ENCODE measurements around the gene DYTN.

The DYTN gene, protein sequence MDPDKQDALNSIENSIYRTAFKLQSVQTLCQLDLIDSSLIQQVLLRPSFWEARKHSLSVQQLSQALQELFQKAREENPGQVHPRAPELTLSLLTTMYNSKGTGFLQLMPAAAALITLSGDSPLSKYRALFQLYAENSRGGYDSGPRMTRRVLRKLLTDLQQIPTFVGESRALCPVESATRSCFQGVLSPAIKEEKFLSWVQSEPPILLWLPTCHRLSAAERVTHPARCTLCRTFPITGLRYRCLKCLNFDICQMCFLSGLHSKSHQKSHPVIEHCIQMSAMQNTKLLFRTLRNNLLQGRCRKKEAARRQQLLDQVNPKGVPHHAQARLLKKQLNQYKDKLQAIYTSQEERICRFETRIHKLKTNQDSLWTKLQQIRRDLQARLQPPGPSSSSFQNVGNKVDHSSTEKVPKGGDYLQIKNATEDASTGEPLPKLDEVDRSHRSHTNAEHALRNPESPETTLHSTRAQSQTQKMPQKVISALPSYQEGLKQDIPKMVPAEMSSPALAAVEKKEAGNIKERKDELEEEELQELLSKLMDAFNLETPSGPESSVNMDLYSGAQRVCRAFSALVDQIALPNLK

DNA sequence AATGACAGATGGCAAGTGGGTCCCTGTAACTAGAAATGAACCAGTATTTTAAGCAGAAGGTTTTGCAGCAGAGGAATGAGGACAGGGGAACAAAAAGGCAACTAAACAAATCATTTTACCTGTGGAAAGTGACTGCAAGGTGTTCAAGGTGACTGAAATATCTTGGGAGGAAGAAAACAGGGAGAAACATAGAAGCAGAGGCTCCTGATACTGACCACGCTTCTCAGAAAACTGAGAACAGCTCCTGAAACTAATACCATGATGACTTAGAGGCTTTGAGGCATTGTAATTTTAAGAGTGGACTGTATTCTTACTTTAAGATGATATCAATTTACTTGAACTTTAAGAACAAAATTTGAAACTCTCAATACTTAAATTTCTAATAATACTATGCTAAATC is at the start of gene DYTN:
Gene DYTN (minus strand): TSS at position 101 of the 400 bp plus-strand sequence. CDS start 117 bp downstream, outside the sequence.
- Mint-ChIP-seq H3K4me3 (no peak within 1 kb of the TSS), H3K27me3 (peaks cover 2% of the 10 kb centered on the region), H3K27ac (no peak within 1 kb of the TSS), H3K36me3 (no peaks in the 10 kb centered on the region), H3K9me3 (ENCODE audit: low read depth) (peaks cover 3% of the 10 kb centered on the region), H3K4me1 (ENCODE audit: low read depth) (no peaks in the 10 kb centered on the region)

DNA sequence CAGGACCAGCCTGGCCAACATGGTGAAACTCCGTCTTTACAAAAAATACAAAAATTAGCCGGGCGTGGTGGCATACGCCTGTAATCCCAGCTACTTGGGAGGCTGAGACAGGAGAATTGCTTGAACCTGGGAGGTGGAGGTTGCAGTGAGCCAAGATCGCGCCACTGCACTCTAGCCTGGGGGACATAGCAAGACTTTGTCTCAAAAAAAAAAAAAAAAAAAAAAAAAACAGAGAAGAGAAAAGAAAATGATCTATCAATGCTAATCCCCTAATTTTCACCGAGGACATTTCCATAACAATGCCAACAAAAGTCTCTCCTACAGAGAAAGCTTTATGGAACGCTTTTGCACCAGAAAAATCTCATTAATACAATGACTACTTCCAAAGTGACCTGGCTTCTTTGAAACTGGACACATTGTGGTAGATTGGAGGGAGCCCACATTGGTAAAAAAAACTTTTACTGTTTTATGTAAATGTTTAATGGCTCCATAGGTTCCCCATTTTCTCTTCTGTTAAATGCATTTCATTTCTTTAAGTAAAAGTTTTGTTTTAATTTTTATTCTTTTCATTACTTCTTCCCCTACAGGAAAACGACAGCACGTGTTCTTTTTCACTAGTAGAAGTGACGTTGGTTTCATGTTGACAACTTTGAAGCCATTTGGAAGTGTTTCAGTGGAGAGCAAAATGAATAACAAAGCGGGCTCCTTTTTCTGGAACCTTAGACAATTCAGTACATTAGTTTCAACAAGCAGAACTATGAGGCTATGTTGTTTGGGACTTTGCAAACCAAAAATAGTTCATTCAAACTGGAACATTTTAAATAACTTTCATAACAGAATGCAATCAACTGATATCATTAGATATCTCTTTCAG is 48.1 kb upstream of the DYTN start:
- Mint-ChIP-seq H3K27me3 (no peaks in the 10 kb centered on the region), H3K4me3 (no peak overlapping the region), H3K4me1 (ENCODE audit: low read depth) (peaks cover 53% of the 10 kb centered on the region), H3K9me3 (ENCODE audit: low read depth) (no peaks in the 10 kb centered on the region), H3K27ac (peak overlapping the region; percentile 99), H3K36me3 (peaks cover 13% of the 10 kb centered on the region)

DNA sequence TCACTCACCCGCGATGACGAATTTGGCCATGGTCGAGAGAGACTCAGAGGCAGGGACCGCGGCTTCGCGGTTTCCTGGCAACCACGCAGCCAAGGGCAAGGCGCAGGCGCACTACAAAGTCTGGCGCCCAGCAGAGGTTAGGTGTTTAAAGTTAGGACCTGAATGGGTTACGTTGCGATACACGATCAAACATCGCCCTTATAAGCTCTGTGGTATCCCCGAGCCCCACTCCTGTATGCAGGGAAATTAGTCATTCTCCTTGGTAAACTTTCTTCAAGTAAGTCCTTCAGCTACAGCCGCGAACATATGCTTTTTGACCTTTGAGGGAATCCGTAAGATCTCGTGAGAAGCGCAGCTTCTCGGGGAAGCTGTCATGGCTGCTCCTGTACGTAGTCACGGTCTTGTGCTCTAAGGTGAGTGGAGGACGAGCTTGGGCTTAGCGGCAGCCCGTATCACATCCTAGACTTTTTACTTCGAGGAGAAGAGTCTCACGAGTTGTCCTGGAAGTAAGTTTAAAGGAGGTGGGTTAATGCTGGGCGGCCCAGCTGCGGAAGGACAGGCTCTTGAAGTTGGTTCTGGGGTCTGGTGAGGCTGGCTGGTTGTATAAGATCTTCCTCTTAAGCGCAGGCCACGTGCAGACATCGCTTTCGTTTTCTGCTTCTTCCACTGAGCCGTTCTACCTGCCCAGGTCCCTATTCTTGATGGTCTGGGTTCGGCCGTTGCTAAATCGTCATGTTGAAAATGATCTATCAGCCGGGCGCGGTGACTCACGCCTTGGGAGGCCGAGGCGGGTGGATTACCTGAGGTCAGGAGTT is 47.3 kb upstream of the DYTN start, which contains the start of the genes FASTKD2 and MDH1B:
Gene FASTKD2 (plus strand): TSS at position 365 of the 815 bp plus-strand sequence. CDS start 1,088 bp downstream, outside the sequence.
Gene MDH1B (minus strand): TSS at position 87 of the 815 bp plus-strand sequence. CDS start 57 bp downstream, at position 30.
- H3K9me3 Mint-ChIP-seq (ENCODE audit: low read depth), result no peaks in the 10 kb centered on the region
- H3K27me3 Mint-ChIP-seq, result no peaks in the 10 kb centered on the region
- peaks cover 10% of the 10 kb centered on the region for H3K36me3 Mint-ChIP-seq

DNA sequence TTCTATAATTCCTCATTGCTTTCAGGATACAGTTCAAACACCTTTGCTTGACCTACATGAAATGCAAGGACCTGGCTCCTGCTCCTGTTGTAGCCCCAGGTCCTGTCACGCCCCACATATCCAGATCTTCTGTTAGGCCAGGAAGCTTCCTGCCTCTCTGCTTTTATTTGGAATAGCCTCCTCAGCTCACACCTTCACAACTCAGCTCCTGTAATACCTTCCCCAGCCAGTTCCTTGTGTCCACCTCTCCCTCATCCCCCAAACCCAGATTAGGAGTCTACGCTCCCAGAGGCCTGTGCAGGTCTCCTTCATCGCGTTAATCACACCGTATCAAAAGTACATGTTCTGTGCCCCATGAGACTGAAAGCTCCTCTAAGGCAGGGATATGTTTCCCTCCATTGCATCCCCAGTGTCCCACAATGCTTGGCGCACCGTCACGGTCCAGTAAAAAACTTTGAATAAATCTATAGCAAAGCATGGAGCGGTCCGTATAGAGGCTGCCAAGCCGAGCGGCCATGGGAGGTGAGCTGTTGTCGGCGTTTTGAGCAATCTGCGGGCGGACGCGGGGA is 46.6 kb upstream of the DYTN start:
- H3K4me3 Mint-ChIP-seq, result no peak overlapping the region
- peaks cover 10% of the 10 kb centered on the region for H3K36me3 Mint-ChIP-seq
- no peaks in the 10 kb centered on the region for H3K9me3 Mint-ChIP-seq (ENCODE audit: low read depth)
- H3K27me3 Mint-ChIP-seq, result no peaks in the 10 kb centered on the region
- H3K4me1 Mint-ChIP-seq (ENCODE audit: low read depth), result peaks cover 42% of the 10 kb centered on the region
- H3K27ac Mint-ChIP-seq, result peak overlapping the region; percentile 99

More for the DNA sequence above, 47.3 kb upstream of the DYTN start, which contains the start of the genes FASTKD2 and MDH1B:
- Mint-ChIP-seq H3K4me3 (no peak within 1 kb of the TSS), H3K4me1 (ENCODE audit: low read depth) (peaks cover 47% of the 10 kb centered on the region), H3K27ac (peak within 1 kb of the TSS; percentile 99)

DNA sequence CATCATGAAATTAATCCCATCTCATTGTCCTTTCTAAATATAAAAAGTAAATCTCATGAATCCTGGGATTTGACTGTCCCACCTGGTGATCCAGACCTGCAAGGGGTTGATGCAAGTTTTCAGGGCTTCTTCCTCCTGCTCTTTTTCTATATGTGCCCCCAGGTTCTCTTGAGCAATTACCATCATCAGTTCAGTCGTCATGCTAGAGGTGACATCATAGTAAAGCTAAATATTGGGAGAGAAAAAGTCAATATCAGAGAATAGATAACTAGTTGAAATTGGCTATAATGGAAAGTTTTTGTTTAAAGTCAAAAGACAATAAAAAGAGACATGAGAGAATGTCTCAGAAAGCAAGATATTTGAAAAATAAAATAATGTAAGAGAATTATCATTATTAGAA is 38.6 kb upstream of the DYTN start:
- H3K4me1 Mint-ChIP-seq (ENCODE audit: low read depth), result no peaks in the 10 kb centered on the region
- H3K9me3 Mint-ChIP-seq (ENCODE audit: low read depth), result no peaks in the 10 kb centered on the region
- H3K4me3 Mint-ChIP-seq, result no peak overlapping the region
- H3K27ac Mint-ChIP-seq, result no peak overlapping the region
- H3K27me3 Mint-ChIP-seq, result peaks cover 17% of the 10 kb centered on the region
- no peaks in the 10 kb centered on the region for H3K36me3 Mint-ChIP-seq

DNA sequence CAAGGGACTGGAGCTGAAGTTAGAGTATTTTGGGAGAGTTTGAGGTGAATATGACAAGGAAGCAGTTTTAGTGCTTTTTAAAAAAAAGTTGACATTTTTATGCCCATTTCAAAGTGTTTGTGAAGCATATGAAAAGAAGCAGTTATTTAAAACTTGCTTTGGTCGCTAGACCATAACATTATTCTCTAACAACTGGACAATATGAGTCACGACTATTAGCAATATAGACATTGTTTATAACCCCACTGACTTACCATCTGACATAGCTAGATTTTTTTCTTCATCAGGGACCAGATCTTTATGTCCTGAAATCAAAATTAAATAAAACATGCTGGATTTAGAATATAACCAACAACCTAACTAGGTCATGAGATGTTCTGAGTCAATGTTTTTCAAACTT is 22.6 kb upstream of the DYTN start:
- Mint-ChIP-seq H3K27me3 (peaks cover 13% of the 10 kb centered on the region), H3K27ac (no peak overlapping the region), H3K9me3 (ENCODE audit: low read depth) (no peaks in the 10 kb centered on the region), H3K4me3 (no peak overlapping the region), H3K4me1 (ENCODE audit: low read depth) (no peaks in the 10 kb centered on the region), H3K36me3 (no peaks in the 10 kb centered on the region)

DNA sequence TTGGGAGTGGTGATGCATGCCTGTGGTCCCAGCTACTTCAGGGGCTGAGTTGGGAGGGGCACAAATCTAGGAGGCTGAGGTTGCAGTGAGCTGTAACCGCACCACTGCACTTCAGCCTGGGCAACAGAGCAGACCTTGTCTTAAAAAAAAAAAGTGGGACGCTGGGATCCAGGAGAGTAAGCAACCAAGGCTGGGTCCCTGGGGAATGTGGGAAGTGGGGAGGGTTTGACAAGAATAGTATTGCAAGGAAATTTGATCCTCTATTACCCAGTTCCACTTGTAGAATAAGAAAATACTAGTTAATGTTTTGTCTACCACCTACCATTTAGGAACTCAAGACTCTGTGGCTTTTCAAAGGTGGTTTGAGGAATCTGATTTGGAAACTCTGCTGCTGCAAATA is 21.1 kb upstream of the DYTN start:
- Mint-ChIP-seq H3K27me3 (peaks cover 14% of the 10 kb centered on the region), H3K36me3 (no peaks in the 10 kb centered on the region), H3K4me1 (ENCODE audit: low read depth) (no peaks in the 10 kb centered on the region), H3K9me3 (ENCODE audit: low read depth) (no peaks in the 10 kb centered on the region), H3K4me3 (no peak overlapping the region), H3K27ac (no peak overlapping the region)

DNA sequence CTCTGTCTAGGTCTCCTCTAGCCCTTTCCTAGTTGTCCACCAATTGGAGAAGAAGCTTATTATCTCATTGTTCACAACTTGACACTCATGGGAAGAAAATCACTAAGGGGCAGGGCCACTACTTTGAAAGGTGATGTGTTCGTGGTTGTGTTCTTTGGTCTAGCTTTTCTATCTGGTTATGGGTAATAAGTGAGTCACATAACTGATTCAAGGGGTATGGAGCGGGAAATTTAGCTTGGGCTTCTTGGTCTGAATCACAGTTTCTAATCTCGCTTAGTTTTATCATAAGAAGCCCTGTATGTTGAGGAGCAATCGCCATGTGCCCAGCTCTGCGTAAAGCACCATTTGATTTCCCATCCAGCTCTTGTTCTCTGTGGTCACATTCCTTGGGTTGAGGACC is 18.7 kb upstream of the DYTN start:
- Mint-ChIP-seq H3K27me3 (peaks cover 11% of the 10 kb centered on the region), H3K4me3 (no peak overlapping the region)

DNA sequence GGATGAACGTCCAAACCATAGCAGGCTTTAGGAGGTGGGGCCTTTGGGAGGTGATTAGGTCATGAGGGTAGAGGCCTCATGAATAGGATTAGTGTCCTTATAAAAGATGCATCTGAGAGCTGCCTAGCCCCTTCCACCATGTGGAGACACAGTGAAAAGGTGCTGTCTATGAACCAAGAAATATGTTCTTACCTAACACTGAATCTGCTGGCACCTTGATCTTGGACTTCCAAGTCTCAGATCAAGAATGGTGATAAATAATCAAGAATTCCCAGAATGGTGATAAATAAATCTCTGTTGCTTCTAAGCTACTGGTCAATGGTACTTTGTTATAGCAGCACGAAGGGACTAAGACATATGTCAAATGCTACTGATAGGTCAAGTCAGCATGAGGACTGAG is 15.1 kb upstream of the DYTN start:
- Mint-ChIP-seq H3K4me3 (no peak overlapping the region), H3K27me3 (peaks cover 20% of the 10 kb centered on the region), H3K27ac (no peak overlapping the region), H3K36me3 (no peaks in the 10 kb centered on the region), H3K4me1 (ENCODE audit: low read depth) (no peaks in the 10 kb centered on the region), H3K9me3 (ENCODE audit: low read depth) (no peaks in the 10 kb centered on the region)

More for the DNA sequence above, 18.7 kb upstream of the DYTN start:
- no peaks in the 10 kb centered on the region for H3K4me1 Mint-ChIP-seq (ENCODE audit: low read depth)
- H3K9me3 Mint-ChIP-seq (ENCODE audit: low read depth), result no peaks in the 10 kb centered on the region
- H3K36me3 Mint-ChIP-seq, result no peaks in the 10 kb centered on the region
- H3K27ac Mint-ChIP-seq, result no peak overlapping the region

DNA sequence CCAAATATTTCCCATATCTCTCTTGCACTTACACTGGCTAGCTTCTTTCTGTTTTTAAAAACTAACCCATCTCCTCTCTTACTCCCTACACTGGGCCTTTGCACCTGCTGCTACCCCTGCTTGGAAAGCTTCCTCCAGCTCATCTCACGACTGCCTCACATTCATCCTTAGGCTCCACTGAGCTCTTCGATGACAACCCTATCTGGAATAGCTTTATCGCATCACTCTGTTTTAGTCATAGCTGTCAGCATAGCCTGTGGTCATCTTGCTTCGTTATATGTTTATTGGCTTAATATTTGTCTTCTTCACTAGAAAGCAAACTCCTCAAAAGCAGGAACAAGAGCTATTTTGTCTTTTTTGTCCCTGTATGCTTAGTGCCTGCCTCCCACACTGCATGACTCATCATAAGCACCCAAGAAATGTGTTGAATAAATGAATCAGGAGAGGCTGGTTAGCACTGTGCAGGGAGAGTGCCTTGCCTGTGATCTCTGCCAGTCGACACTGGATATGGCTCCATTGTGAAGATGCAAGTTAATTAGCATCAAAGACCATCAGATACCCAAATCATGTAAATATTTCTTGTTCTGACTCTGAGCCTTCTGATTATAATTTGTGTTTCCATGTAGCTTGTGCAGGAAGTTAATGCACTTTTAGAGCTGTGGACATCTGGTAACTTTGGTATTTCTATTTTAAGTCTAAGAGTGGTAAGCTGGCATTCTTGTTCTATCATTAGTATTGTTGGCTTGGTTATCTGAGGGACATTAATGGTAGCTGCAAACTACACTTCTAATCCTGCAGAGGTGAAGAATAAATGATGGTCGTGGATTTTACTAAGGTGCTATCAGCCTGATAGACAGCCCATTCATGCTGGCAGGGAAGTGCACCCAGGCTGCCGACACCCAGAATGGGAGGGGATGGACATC is 10.3 kb upstream of the DYTN start:
- Mint-ChIP-seq H3K4me3 (no peak overlapping the region), H3K27me3 (peaks cover 33% of the 10 kb centered on the region), H3K9me3 (ENCODE audit: low read depth) (no peaks in the 10 kb centered on the region), H3K36me3 (no peaks in the 10 kb centered on the region), H3K4me1 (ENCODE audit: low read depth) (no peaks in the 10 kb centered on the region), H3K27ac (no peak overlapping the region)

DNA sequence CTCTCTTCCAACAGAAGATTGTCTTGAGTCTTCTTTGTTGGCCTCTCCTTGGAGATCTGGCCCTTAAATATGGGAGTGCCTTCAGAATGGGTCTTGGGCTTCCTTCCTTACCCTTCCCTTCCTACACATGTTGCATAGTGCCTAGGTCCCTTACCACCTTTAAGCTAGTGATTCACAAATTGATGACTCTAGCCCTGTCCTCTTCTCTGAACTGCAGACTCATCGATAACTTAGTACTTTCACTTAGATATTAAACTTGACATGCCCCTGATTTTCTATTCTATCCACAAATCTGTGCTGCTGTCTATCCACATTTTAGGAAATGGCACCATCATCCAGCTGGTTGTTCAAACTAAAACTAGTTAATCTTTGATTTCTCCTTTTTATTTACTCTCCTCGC is 9.1 kb upstream of the DYTN start:
- no peak overlapping the region for H3K27ac Mint-ChIP-seq
- H3K27me3 Mint-ChIP-seq, result peaks cover 33% of the 10 kb centered on the region
- no peak overlapping the region for H3K4me3 Mint-ChIP-seq
- no peaks in the 10 kb centered on the region for H3K36me3 Mint-ChIP-seq
- H3K9me3 Mint-ChIP-seq (ENCODE audit: low read depth), result peaks cover under 1% of the 10 kb centered on the region
- no peaks in the 10 kb centered on the region for H3K4me1 Mint-ChIP-seq (ENCODE audit: low read depth)

DNA sequence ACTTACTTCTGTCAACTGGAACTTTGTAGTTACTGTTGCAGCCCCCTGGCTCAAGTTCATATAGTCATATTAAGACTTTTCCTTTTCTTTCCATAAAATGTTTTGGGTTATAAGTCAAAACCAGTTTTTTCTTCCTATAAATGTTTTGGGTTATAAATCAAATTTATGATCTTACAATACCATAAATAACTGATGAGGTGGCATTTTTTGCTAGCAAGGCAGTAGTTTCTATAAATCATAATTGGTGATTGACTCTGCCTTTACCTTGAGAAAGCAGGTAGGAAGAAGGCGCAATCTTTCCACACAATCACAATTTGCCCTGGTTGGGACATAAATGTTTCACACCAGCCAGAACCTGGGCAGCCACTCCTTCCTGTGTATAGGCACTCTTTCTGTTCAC is 5.1 kb upstream of the DYTN start:
- Mint-ChIP-seq H3K4me1 (ENCODE audit: low read depth) (no peaks in the 10 kb centered on the region), H3K4me3 (no peak overlapping the region), H3K27ac (no peak overlapping the region), H3K36me3 (no peaks in the 10 kb centered on the region), H3K9me3 (ENCODE audit: low read depth) (peaks cover 3% of the 10 kb centered on the region), H3K27me3 (peaks cover 18% of the 10 kb centered on the region)

DNA sequence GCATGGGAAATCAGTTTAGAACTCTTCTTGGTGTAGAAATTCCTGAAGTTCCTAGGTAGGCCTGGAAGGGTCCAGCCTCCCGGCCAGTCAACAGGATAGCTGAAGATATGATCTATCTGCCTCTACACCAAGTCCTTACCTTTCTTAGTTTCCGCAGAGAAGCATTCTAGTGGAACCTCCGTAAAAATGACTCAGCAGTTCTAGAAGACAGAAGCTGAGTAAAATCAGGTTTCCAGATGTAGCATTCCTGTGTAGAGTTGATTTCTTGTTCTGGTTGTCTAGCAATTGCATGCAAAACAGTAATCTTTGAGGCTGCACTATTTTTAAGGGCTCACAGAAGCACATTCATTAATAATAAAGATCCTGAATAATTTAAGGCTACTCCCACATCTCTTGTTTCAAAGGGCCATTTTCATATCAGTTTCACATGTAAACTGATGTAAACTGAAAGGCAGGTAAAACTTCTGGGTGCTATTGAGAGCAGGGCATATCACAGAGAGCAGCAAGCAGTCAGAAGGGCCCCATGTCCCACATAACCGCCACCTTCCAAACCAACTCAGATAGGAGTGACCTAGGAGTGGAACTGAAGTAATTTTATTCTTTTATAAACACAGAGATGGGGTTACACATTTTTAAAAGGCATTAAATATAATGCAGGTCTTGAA is 3.2 kb upstream of the DYTN start:
- peaks cover 13% of the 10 kb centered on the region for H3K27me3 Mint-ChIP-seq

More for the DNA sequence above, 3.2 kb upstream of the DYTN start:
- no peaks in the 10 kb centered on the region for H3K4me1 Mint-ChIP-seq (ENCODE audit: low read depth)
- no peaks in the 10 kb centered on the region for H3K36me3 Mint-ChIP-seq
- H3K27ac Mint-ChIP-seq, result no peak overlapping the region
- H3K4me3 Mint-ChIP-seq, result no peak overlapping the region
- H3K9me3 Mint-ChIP-seq (ENCODE audit: low read depth), result peaks cover 3% of the 10 kb centered on the region

All from activated naive CD8-positive, alpha-beta T cell (primary cell).